NB4 (cell line): Measurements from ENCODE around the gene LRRC10B.

Experiments
- DNase-seq: peaks from one replicate; pipeline ENCODE4 v3.0.0; 2010; ENCODE audit warnings: low read depth
- H3K4me3 ChIP-seq: one replicate; pipeline ENCODE4 v1.5.1; 2011; ENCODE audit warnings: mild to moderate bottlenecking, low read depth, low read length, moderate library complexity
- MYC ChIP-seq: IDR thresholded peaks from 2 replicates; pipeline ENCODE4 v1.6.1; 2011; ENCODE audit warnings: low read depth, low read length
- POLR2A ChIP-seq: IDR thresholded peaks from 2 replicates; pipeline ENCODE4 v1.6.1; 2011; ENCODE audit warnings: mild to moderate bottlenecking; ENCODE audit not compliant: insufficient read length; ENCODE audit errors: extremely low read depth
- TF ChIP-seq, protein P1 (sequence below): IDR thresholded peaks from one replicate; pipeline ENCODE4 v1.5.1; 2012; ENCODE audit warnings: low read depth, low read length
- TF ChIP-seq, protein P2 (sequence below): IDR thresholded peaks from 2 replicates; pipeline ENCODE4 v1.6.1; 2011; ENCODE audit warnings: low read depth, low read length

LRRC10B gene

DNA sequence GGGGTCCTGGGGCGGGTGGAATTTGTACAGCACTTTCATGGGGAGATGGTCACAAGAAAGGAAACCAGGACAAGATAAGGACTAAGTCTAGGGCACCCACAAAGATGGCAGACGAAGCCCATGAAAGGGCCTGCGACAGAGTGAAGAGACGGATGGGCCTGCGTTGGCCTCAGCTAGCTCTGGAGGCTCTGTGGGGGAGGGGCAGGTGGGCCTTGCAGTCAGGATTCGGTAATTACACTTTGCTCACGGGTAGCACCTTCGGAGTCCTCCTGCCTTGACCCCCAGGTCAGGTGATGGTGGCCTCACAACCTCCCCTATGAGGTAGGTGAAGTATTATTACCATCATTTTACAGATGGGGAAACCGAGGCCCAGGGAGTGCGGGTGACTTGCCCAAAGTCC is 7.1 kb downstream of the LRRC10B start:
- no peak for TF ChIP-seq MYC
- TF ChIP-seq, protein P1, sequence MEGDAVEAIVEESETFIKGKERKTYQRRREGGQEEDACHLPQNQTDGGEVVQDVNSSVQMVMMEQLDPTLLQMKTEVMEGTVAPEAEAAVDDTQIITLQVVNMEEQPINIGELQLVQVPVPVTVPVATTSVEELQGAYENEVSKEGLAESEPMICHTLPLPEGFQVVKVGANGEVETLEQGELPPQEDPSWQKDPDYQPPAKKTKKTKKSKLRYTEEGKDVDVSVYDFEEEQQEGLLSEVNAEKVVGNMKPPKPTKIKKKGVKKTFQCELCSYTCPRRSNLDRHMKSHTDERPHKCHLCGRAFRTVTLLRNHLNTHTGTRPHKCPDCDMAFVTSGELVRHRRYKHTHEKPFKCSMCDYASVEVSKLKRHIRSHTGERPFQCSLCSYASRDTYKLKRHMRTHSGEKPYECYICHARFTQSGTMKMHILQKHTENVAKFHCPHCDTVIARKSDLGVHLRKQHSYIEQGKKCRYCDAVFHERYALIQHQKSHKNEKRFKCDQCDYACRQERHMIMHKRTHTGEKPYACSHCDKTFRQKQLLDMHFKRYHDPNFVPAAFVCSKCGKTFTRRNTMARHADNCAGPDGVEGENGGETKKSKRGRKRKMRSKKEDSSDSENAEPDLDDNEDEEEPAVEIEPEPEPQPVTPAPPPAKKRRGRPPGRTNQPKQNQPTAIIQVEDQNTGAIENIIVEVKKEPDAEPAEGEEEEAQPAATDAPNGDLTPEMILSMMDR = no peak
- no peak for TF ChIP-seq POLR2A
- TF ChIP-seq, protein P2, sequence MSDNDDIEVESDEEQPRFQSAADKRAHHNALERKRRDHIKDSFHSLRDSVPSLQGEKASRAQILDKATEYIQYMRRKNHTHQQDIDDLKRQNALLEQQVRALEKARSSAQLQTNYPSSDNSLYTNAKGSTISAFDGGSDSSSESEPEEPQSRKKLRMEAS = no peak
- DNase-seq = no peak
- H3K4me3 ChIP-seq = no peak overlapping the region

GRCh38 chr11:61516191-61516590 is 7.6 kb downstream of the LRRC10B start:
- no peak for DNase-seq
- TF ChIP-seq POLR2A (no peak), MYC (no peak)
- TF ChIP-seq, protein P2 = no peak
- TF ChIP-seq, protein P1 = no peak
- no peak overlapping the region for H3K4me3 ChIP-seq

DNA sequence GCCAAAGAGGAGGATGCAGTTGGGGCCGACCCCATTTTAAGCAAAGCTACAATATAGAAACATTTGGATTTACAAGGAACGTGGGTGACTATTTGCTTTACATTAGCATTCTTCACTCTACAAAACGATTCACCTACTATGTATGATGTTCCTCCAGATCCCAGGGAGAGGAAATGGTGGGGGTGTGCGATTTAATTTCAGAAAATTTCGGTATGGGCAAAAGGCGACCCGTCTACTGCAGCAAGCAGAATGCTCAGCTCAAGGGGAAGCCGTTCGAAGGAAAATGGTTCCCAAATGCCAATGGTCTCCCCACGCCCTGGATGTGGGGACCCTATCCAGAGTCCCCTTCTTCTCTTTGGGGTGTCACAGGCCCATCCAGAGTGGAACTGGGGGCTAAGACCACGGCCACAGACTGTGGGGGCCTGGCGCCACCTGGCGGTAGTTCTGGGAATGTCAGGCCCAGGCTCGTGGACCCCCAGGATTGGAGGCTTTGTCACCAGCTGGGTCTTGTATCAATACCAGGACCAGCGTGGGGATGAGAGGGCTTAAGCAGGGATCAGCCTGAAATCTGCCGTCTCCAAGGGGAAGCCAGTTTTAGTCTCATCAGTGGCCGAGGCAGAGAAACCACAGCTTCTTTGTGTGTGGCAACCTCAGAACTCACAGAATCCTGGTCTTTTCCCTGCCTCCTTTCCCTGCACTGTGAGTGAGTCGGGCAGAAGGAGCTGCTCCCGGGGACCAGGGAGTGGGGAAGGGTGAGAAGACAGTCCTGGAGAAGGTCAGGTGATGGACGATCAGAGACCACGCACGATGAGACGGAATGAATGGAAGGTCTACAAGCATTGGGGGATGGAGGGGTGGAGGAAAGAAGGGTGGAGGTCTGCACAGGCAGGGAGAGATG is 8.4 kb downstream of the LRRC10B start:
- TF ChIP-seq, protein P1 = peak; percentile 95
- TF ChIP-seq MYC (no peak), POLR2A (no peak)
- TF ChIP-seq, protein P2 = no peak
- H3K4me3 ChIP-seq = no peak overlapping the region
- peak; percentile 53 for DNase-seq

GRCh38 chr11:61518032-61518795 is 9.7 kb downstream of the LRRC10B start:
- TF ChIP-seq, protein P2 = no peak
- TF ChIP-seq POLR2A (no peak), MYC (no peak)
- TF ChIP-seq, protein P1 = no peak

GRCh38 chr11:61522881-61523280 is 14.3 kb downstream of the LRRC10B start:
- TF ChIP-seq, protein P2 = no peak
- TF ChIP-seq MYC (no peak), POLR2A (no peak)
- TF ChIP-seq, protein P1 = no peak
- DNase-seq = no peak

More at GRCh38 chr11:61518032-61518795, 9.7 kb downstream of the LRRC10B start:
- no peak overlapping the region for H3K4me3 ChIP-seq
- DNase-seq = no peak

More at GRCh38 chr11:61522881-61523280, 14.3 kb downstream of the LRRC10B start:
- H3K4me3 ChIP-seq = no peak overlapping the region
